NOMO-1 (cell line): ENCODE results near the gene CPAMD8.
"Not testable (repeated sequence)": the region's sequence is repeated elsewhere in the genome, so short reads cannot be mapped to it uniquely, and the experiment has no call there.

Source experiments
- DNase-seq, 2 experiments: peaks; one replicate each; lab custom pipeline; 2025; ENCODE audit not compliant: unreplicated experiment in 2 of 2; lab: John Stamatoyannopoulos, UW

The CPAMD8 gene

GRCh38 chr19:17004386-17004785 lies 22.2 kb downstream of the CPAMD8 start:
- DNase-seq, result no peak

DNA sequence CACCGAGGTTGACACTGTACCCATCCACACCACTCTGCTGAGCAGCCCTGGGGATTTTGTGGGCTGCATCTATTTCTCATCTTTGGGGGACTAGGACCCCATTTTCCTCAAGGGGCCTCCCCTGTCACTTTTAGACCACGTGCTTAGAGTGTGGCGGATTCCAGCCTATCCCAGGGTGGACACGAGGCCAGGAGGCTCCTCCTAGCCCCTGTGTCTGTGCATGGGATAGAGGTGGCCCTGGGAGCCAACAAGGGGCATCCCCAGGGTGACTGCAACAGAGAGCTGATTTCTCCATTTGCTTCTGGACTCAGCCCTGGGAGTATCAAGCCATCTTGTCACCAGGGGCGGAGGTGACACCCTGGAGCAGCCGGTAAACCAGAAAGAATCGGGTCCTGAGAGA lies 24.2 kb downstream of the CPAMD8 start:
- no peak for DNase-seq

GRCh38 chr19:17001603-17002183 lies 24.9 kb downstream of the CPAMD8 start:
- DNase-seq, result no peak

GRCh38 chr19:16998635-16999194 lies 27.9 kb downstream of the CPAMD8 start:
- no peak for DNase-seq

GRCh38 chr19:16996838-16997490 lies 29.6 kb downstream of the CPAMD8 start:
- DNase-seq, result not testable (repeated sequence)

GRCh38 chr19:16988661-16989060 lies 37.9 kb downstream of the CPAMD8 start:
- DNase-seq, result no peak

DNA sequence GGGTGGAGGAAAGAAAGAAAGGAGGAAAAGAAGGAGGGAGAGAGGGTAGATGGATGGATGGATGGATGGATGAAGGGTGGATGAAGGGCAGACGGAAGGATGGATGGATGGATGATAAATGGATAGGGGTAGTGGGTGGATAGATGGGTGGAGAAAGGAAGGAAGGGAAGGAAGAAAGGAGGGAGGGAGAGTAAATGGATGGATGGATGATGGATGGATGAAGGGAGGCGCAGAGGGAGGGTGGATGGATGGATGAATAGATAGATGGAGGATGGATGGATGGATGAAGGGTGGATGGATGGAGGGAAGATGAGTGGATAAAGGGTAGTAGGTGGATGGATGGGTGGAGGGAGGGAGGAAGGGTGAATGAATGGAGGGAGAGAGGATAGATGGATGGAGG lies 41.2 kb downstream of the CPAMD8 start:
- no peak for DNase-seq

DNA sequence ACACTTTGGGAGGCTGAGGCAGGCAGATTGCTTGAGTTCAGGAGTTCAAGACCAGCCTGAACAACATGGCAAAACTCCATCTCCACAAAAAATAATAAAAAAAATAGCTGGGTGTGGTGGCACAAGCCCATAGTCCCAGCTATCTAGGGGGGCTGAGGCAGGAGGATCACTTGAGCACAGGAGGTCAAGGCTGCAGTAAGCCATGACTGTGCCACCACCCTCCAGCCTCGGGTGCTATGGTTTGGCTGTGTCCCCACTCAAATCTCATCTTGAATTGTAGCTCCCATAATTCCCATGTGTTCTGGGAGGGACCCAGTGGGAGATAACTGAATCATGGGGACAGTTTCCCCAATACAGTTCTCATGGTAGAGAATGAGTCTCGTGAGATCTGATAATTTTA lies 44.0 kb downstream of the CPAMD8 start:
- DNase-seq, result not testable (repeated sequence)

- no peak for DNase-seq
These were observed 47.5 kb downstream of the CPAMD8 start for GRCh38 chr19:16978839-16979802.

DNA sequence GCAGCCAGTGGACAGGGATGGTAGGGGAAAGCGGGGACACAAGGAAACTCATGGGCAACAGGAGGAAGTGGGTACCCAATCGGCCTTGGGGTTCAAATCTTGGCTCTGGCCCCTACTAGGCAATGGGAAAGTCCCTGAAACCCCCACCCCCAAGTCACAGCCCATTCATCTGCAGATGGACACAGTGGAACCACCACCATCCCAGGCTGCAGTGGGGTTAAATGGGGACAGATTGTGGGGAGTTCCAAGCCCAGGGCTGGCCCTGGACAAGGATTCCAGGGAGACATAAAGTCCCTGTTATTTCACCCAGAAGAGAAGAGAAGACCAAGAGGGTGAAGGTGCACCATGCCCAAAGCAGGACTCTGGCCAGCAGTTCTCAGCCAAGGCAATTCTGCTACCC lies 48.5 kb downstream of the CPAMD8 start:
- DNase-seq, result no peak

GRCh38 chr19:16977306-16977705 lies 49.3 kb downstream of the CPAMD8 start:
- no peak for DNase-seq

DNA sequence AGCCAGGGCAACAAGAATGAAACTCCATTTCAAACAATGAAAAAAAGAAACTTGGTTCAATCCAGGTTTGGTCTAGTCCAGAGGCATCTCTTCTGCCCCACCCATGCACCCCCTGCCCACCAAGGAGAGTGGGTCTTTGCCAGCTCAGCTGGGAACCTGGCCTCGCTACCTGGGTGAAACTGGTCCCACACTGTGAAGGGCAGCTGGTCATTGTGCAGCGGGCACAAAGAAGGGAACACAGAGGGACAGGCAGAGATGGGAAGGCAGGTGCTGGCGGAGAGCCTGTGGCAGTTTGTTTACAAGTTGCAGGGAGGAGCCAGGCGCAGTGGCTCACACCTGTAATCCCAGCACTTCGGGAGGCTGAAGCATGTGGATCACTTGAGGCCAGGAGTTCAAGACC lies 50.2 kb downstream of the CPAMD8 start:
- no peak for DNase-seq

DNA sequence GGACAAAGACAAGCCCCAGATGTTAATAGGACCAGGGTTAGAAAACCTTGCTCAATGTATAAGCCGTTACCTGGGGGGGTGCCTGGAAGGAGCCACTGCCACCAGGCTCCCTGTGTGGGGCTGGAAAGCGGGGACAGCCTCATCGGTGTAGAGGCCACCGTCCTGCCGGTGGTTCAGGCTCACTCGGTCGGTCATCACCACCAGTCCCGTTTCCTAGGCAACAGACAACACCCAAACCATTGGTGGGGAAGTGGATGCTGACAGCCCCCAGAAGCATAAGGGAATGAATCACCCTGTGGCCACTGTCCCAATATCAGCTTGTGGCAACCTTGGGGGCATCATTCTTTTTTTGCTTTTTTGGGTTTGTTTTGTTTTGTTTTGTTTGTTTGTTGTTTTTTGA lies 55.8 kb downstream of the CPAMD8 start:
- no peak for DNase-seq

DNA sequence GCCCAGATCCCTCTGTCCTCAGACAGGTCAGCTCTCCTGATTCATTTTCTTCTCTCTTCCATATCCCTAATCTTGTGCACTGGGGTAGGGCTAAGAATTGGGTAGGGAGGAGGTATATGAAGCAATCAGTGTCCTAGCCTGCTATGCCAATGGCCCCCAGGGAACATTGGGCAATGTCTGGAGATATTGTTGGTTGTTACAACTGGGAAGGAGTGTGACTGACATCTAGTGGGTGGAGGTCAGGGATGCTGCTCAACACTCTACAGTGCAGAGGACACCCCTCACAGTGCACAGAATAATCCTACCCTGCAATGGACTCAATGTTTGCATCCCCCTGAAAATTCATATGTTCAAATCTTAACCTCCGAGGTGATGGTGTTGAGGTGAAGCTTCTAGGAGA lies 57.5 kb downstream of the CPAMD8 start:
- peak in 1 of 2 experiments; percentile 9 for DNase-seq

DNA sequence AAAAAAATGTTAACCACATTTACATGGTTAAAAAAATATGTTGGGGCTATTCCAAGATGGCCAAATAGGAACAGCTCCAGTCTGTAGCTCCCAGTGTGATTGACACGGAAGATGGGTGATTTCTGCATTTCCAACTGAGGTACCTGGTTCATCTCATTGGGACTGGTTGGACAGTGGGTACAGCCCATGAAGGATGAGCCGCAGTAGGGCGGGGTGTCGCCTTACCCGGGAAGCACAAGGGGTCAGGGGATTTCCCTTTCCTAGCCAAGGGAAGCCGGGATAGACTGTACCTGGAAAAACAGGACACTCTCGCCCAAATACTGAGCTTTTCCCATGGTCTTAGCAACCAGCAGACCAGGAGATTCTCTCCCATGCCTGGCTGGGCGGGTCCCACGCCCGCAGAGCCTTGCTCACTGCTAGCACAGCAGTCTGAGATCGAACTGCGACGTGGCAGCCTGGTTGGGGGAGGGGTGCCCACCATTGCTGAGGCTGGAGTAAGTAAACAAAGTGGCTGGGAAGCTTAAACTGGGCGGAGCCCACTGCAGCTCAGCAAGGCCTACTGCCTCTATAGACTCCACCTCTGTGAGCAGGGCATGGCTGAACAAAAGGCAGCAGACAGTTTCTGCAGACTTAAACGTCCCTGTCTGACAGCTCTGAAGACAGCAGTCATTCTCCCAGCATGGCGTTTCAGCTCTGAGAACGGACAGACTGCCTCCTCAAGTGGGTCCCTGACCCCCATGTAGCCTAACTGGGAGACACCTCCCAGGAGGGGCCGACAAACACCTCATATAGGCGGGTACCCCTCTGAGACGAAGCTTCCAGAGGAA lies 65.4 kb downstream of the CPAMD8 start:
- DNase-seq, result not testable (repeated sequence)

GRCh38 chr19:16958277-16958676 lies 68.3 kb downstream of the CPAMD8 start:
- DNase-seq, result not testable (repeated sequence)

DNA sequence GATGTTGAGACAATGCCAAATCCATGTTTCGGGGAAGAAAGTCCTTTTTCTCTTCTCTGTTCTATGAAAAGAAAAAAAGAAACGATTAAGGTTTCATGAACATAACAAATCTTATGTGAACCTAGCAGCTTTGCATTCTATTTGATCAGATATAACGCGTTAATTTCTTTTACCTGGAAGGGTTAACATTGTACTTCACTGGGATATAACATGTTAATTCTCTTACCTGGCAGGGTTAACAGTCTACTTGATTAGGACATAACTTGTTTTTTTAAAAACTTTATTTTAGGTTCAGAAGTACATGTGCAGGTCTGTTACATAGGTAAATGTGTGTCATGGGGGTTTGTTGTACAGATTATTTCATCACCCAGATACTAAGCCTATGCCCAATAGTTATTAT lies 68.8 kb downstream of the CPAMD8 start:
- DNase-seq, result no peak

DNA sequence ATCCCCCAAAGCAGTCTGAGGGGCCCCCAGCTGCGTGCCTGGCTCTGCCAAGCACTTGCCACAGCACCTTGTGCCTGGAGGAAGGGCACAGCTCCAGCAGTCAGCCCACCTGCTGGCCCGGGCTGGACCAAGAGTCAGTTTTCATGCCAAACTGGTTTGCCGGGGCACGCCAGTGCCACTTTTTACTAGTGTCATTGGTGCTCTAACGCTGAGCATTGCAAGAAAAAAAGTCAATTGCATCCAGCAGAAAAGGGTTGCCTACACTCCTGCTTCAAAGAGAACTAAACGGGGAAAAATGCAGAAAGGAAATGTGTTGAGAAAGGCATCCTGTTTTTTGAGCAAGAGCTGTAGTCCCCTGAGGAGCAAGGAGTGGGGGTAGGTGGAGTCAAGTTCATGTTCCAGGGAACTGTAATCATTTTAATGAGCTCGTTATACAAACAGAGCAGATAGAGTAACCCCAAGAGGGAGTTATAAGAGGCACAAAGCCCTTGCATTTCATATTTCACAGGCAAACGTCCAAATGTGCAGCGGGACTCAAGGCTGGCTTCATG lies 69.4 kb downstream of the CPAMD8 start:
- peak in 1 of 2 experiments; percentile 8 for DNase-seq

- DNase-seq, result no peak
These were observed 71.4 kb downstream of the CPAMD8 start for GRCh38 chr19:16955161-16955560.

GRCh38 chr19:16952046-16952445 lies 74.6 kb downstream of the CPAMD8 start:
- no peak for DNase-seq
